VCaP (cell line): ENCODE results near the gene CLCN6.

Source experiments
- H3K27ac ChIP-seq: fragments of 450-650 bp; 2 replicates; pipeline ENCODE4 v1.5.1; 2017
- CTCF ChIP-seq: fragments of 450-650 bp; conservative IDR thresholded peaks from 2 replicates; pipeline ENCODE4 v1.5.1; 2017; ENCODE audit warnings: mild to moderate bottlenecking, moderate library complexity

CLCN6 gene

GRCh38 chr1:11787251-11787803 lies 18.7 kb upstream of the CLCN6 start:
- no peak overlapping the region for H3K27ac ChIP-seq
- TF ChIP-seq CTCF: no peak

- H3K27ac ChIP-seq: no peak overlapping the region
- TF ChIP-seq CTCF: no peak
Observed at GRCh38 chr1:11787804-11788436, 18.1 kb upstream of the CLCN6 start.

GRCh38 chr1:11788549-11789053 lies 17.4 kb upstream of the CLCN6 start:
- H3K27ac ChIP-seq: no peak overlapping the region
- no peak for TF ChIP-seq CTCF

GRCh38 chr1:11789126-11790067 lies 16.6 kb upstream of the CLCN6 start:
- H3K27ac ChIP-seq: no peak overlapping the region
- TF ChIP-seq CTCF: no peak

- TF ChIP-seq CTCF: no peak
- no peak overlapping the region for H3K27ac ChIP-seq
Observed at GRCh38 chr1:11790101-11790879, 15.7 kb upstream of the CLCN6 start.

- no peak for TF ChIP-seq CTCF
- no peak overlapping the region for H3K27ac ChIP-seq
Observed at GRCh38 chr1:11790880-11791715, 14.9 kb upstream of the CLCN6 start.
